ENCODE data around the gene INPP4A.
A peak's percentile ranks its signal among the peaks of the same experiment; 100 is the strongest.

The INPP4A gene

GRCh38 chr2:98484652-98485452 is 40.2 kb downstream of the INPP4A start:
- no peak overlapping the region for H3K4me3 ChIP-seq (ENCODE audit: low read depth, low read length)
- TF ChIP-seq CTCF (IDR thresholded peaks at IDR 0.05; ENCODE audit: low read depth, low read length), result no peak

GRCh38 chr2:98485453-98485755 is 40.7 kb downstream of the INPP4A start:
- no peak overlapping the region for H3K4me3 ChIP-seq (ENCODE audit: low read depth, low read length)

GRCh38 chr2:98486374-98486981 is 41.8 kb downstream of the INPP4A start:
- no peak overlapping the region for H3K4me3 ChIP-seq (ENCODE audit: low read depth, low read length)
- no peak for TF ChIP-seq CTCF (IDR thresholded peaks at IDR 0.05; ENCODE audit: low read depth, low read length)

More at GRCh38 chr2:98485453-98485755, 40.7 kb downstream of the INPP4A start:
- no peak for TF ChIP-seq CTCF (IDR thresholded peaks at IDR 0.05; ENCODE audit: low read depth, low read length)

- TF ChIP-seq CTCF (IDR thresholded peaks at IDR 0.05; ENCODE audit: low read depth, low read length), result no peak
- H3K4me3 ChIP-seq (ENCODE audit: low read depth, low read length), result no peak overlapping the region
These were observed 42.6 kb downstream of the INPP4A start for GRCh38 chr2:98487101-98487805.

GRCh38 chr2:98487806-98488189 is 43.1 kb downstream of the INPP4A start:
- H3K4me3 ChIP-seq (ENCODE audit: low read depth, low read length), result no peak overlapping the region
- peak; percentile 49 for TF ChIP-seq CTCF (IDR thresholded peaks at IDR 0.05; ENCODE audit: low read depth, low read length)

- no peak for TF ChIP-seq CTCF (IDR thresholded peaks at IDR 0.05; ENCODE audit: low read depth, low read length)
- no peak overlapping the region for H3K4me3 ChIP-seq (ENCODE audit: low read depth, low read length)
These were observed 43.6 kb downstream of the INPP4A start for GRCh38 chr2:98488252-98488651.

GRCh38 chr2:98489486-98489885 is 44.8 kb downstream of the INPP4A start:
- no peak for TF ChIP-seq CTCF (IDR thresholded peaks at IDR 0.05; ENCODE audit: low read depth, low read length)
- no peak overlapping the region for H3K4me3 ChIP-seq (ENCODE audit: low read depth, low read length)

Data from WI38 (cell line).